ENCODE measurements around the gene ING3.
A peak's percentile ranks its signal among the peaks of the same experiment; 100 is the strongest.

Gene ING3

GRCh38 chr7:120961638-120962173 lies 11.1 kb downstream of the ING3 start:
- peak; percentile 61 for TF ChIP-seq SCRT2 (tag by site-specific recombination; IDR thresholded peaks at IDR 0.05)
- TF ChIP-seq, protein P1, sequence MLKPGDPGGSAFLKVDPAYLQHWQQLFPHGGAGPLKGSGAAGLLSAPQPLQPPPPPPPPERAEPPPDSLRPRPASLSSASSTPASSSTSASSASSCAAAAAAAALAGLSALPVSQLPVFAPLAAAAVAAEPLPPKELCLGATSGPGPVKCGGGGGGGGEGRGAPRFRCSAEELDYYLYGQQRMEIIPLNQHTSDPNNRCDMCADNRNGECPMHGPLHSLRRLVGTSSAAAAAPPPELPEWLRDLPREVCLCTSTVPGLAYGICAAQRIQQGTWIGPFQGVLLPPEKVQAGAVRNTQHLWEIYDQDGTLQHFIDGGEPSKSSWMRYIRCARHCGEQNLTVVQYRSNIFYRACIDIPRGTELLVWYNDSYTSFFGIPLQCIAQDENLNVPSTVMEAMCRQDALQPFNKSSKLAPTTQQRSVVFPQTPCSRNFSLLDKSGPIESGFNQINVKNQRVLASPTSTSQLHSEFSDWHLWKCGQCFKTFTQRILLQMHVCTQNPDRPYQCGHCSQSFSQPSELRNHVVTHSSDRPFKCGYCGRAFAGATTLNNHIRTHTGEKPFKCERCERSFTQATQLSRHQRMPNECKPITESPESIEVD (tag by site-specific recombination; IDR thresholded peaks at IDR 0.05): peak; percentile 61
- no peak for TF ChIP-seq ZNF776 (tag by site-specific recombination; IDR thresholded peaks at IDR 0.05; ENCODE audit: borderline replicate concordance)
- H3K27ac ChIP-seq (ENCODE audit: extremely low read depth, low read depth, low read length): no peak overlapping the region
- no peak overlapping the region for H3K4me3 ChIP-seq (ENCODE audit: low read depth, low read length)
- CTCF ChIA-PET: interaction anchor here (0.6 to 0.9 kb wide), 3 partner anchors 26 to 170 kb away, joined by 3 to 4 read pairs (median 3); partner anchors contain the start of gene CPED1
- POLR2A ChIA-PET: interaction anchor here (2.7 kb wide), 1 partner anchor 11 kb away, joined by 11 read pairs; the partner anchor contains the start of gene ING3
- peaks cover 7 to 22% of the 10 kb centered on the region in 2 experiments for H3K36me3 ChIP-seq (ENCODE audit: control insufficient read depth in 2 of 2, insufficient read depth in 1 of 2, low read length in 2 of 2)
- no peaks in the 10 kb centered on the region for H3K9me3 ChIP-seq (ENCODE audit: control insufficient read depth, insufficient read depth, low read depth, low read length)
- H3K4me1 ChIP-seq (ENCODE audit: control insufficient read depth, insufficient read depth, low read length): peaks cover 5% of the 10 kb centered on the region

DNA sequence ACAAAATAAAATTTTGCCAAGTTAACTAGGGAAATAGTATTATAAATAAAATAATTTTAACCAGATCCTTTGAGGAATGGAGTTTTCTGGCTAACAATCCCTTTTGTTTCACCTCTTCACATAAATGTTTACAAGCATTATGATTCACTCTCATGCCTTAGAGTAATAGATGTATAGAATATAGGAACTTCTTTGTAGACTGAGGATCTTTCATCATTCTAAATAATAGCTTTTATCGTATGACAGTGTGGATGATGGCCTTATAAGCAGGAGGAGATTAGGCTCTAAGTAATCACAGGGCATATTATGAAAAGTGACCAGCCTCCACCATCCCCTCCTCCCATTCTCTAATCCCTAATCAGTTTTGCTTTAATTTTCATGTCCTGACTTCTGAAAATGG lies 13.5 kb downstream of the ING3 start:
- Histone ChIP-seq H3K36me3 (ENCODE audit: control insufficient read depth in 2 of 2, insufficient read depth in 1 of 2, low read length in 2 of 2) (peaks cover 7 to 36% of the 10 kb centered on the region in 2 experiments), H3K4me1 (ENCODE audit: control insufficient read depth, insufficient read depth, low read length) (peaks cover 5% of the 10 kb centered on the region), H3K4me3 (ENCODE audit: low read depth, low read length) (no peak overlapping the region), H3K9me3 (ENCODE audit: control insufficient read depth, insufficient read depth, low read depth, low read length) (no peaks in the 10 kb centered on the region), H3K27ac (ENCODE audit: extremely low read depth, low read depth, low read length) (no peak overlapping the region)
- ChIA-PET CTCF (interaction anchor here (1.6 kb wide), 1 partner anchor 23 kb away, joined by 4 read pairs; no protein-coding TSS in a partner anchor), POLR2A (no interaction called here)
- TF ChIP-seq, protein P2, sequence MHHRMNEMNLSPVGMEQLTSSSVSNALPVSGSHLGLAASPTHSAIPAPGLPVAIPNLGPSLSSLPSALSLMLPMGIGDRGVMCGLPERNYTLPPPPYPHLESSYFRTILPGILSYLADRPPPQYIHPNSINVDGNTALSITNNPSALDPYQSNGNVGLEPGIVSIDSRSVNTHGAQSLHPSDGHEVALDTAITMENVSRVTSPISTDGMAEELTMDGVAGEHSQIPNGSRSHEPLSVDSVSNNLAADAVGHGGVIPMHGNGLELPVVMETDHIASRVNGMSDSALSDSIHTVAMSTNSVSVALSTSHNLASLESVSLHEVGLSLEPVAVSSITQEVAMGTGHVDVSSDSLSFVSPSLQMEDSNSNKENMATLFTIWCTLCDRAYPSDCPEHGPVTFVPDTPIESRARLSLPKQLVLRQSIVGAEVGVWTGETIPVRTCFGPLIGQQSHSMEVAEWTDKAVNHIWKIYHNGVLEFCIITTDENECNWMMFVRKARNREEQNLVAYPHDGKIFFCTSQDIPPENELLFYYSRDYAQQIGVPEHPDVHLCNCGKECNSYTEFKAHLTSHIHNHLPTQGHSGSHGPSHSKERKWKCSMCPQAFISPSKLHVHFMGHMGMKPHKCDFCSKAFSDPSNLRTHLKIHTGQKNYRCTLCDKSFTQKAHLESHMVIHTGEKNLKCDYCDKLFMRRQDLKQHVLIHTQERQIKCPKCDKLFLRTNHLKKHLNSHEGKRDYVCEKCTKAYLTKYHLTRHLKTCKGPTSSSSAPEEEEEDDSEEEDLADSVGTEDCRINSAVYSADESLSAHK (tag by site-specific recombination; IDR thresholded peaks at IDR 0.05): no peak
- no peak for TF ChIP-seq KLF10 (tag by site-specific recombination; IDR thresholded peaks at IDR 0.05)
- TF ChIP-seq ZNF624 (tag by site-specific recombination; IDR thresholded peaks at IDR 0.05): no peak
- TF ChIP-seq HOXA7 (CRISPR knock-in tag; IDR thresholded peaks at IDR 0.05; ENCODE audit: borderline replicate concordance): no peak
- TF ChIP-seq, protein P3, sequence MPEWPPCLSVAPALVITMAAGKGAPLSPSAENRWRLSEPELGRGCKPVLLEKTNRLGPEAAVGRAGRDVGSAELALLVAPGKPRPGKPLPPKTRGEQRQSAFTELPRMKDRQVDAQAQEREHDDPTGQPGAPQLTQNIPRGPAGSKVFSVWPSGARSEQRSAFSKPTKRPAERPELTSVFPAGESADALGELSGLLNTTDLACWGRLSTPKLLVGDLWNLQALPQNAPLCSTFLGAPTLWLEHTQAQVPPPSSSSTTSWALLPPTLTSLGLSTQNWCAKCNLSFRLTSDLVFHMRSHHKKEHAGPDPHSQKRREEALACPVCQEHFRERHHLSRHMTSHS (tag by site-specific recombination; IDR thresholded peaks at IDR 0.05): no peak
- no peak for TF ChIP-seq ZNF169 (tag by site-specific recombination; IDR thresholded peaks at IDR 0.05)
- no peak for TF ChIP-seq ZBTB17 (tag by site-specific recombination; IDR thresholded peaks at IDR 0.05)
- no peak for TF ChIP-seq ZNF837 (tag by site-specific recombination; IDR thresholded peaks at IDR 0.05)
- TF ChIP-seq BCL11B (tag by site-specific recombination; IDR thresholded peaks at IDR 0.05; ENCODE audit: low read depth): no peak
- TF ChIP-seq ZNF354C (tag by site-specific recombination; IDR thresholded peaks at IDR 0.05; ENCODE audit: borderline replicate concordance, low read depth): no peak
- TF ChIP-seq, protein P4, sequence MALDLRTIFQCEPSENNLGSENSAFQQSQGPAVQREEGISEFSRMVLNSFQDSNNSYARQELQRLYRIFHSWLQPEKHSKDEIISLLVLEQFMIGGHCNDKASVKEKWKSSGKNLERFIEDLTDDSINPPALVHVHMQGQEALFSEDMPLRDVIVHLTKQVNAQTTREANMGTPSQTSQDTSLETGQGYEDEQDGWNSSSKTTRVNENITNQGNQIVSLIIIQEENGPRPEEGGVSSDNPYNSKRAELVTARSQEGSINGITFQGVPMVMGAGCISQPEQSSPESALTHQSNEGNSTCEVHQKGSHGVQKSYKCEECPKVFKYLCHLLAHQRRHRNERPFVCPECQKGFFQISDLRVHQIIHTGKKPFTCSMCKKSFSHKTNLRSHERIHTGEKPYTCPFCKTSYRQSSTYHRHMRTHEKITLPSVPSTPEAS (tag by site-specific recombination; IDR thresholded peaks at IDR 0.05): no peak
- TF ChIP-seq KLF1 (tag by site-specific recombination; IDR thresholded peaks at IDR 0.05): no peak
- TF ChIP-seq ZNF239 (tag by site-specific recombination; IDR thresholded peaks at IDR 0.05): no peak
- no peak for TF ChIP-seq ZNF138 (tag by site-specific recombination; IDR thresholded peaks at IDR 0.05; ENCODE audit: borderline replicate concordance)
- TF ChIP-seq, protein P5, sequence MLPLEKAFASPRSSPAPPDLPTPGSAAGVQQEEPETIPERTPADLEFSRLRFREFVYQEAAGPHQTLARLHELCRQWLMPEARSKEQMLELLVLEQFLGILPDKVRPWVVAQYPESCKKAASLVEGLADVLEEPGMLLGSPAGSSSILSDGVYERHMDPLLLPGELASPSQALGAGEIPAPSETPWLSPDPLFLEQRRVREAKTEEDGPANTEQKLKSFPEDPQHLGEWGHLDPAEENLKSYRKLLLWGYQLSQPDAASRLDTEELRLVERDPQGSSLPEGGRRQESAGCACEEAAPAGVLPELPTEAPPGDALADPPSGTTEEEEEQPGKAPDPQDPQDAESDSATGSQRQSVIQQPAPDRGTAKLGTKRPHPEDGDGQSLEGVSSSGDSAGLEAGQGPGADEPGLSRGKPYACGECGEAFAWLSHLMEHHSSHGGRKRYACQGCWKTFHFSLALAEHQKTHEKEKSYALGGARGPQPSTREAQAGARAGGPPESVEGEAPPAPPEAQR (tag by site-specific recombination; IDR thresholded peaks at IDR 0.05): no peak
- TF ChIP-seq ZSCAN16 (tag by site-specific recombination; IDR thresholded peaks at IDR 0.05): no peak
- no peak for TF ChIP-seq ZNF629 (tag by site-specific recombination; IDR thresholded peaks at IDR 0.05)
- TF ChIP-seq ZNF132 (tag by site-specific recombination; IDR thresholded peaks at IDR 0.05; ENCODE audit: borderline replicate concordance): no peak
- TF ChIP-seq, protein P6, sequence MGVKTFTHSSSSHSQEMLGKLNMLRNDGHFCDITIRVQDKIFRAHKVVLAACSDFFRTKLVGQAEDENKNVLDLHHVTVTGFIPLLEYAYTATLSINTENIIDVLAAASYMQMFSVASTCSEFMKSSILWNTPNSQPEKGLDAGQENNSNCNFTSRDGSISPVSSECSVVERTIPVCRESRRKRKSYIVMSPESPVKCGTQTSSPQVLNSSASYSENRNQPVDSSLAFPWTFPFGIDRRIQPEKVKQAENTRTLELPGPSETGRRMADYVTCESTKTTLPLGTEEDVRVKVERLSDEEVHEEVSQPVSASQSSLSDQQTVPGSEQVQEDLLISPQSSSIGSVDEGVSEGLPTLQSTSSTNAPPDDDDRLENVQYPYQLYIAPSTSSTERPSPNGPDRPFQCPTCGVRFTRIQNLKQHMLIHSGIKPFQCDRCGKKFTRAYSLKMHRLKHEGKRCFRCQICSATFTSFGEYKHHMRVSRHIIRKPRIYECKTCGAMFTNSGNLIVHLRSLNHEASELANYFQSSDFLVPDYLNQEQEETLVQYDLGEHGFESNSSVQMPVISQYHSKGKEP (tag by site-specific recombination; IDR thresholded peaks at IDR 0.05): no peak
